Measurements from ENCODE around the gene TSPAN1. TPM values are rescaled to one million over a fixed set of nuclear protein-coding genes. Genes with fewer than 3 reads are reported as not detected.

Gene TSPAN1
- total and polyA plus RNA-seq, 10 of the 15 experiments (the other 5 are each of a cell fraction or from before 2014, with no cell fraction given), result 0.08 to 0.29 (median 0.23) TPM; not detected in 5

GRCh38 chr1:46153732-46154131 is 21.2 kb upstream of the TSPAN1 start:
- no peak for TF ChIP-seq CBX3 (IDR thresholded peaks at IDR 0.05; ENCODE audit: borderline replicate concordance, low read depth)
- no peak for TF ChIP-seq PRDM15 (CRISPR knock-in tag; IDR thresholded peaks at IDR 0.05)
- TF ChIP-seq SP1 (IDR thresholded peaks at IDR 0.05; ENCODE audit: low read depth, low read length), result no peak
- no peak for TF ChIP-seq ATF2 (IDR thresholded peaks at IDR 0.05; ENCODE audit: low read length)
- TF ChIP-seq DPF2 (IDR thresholded peaks at IDR 0.05), result no peak
- TF ChIP-seq EZH2 (IDR thresholded peaks at IDR 0.05; ENCODE audit: borderline replicate concordance, control insufficient read depth, low read depth, low read length), result no peak
- TF ChIP-seq BACH1 (IDR thresholded peaks at IDR 0.05; ENCODE audit: borderline replicate concordance), result no peak
- H2AFZ ChIP-seq (ENCODE audit: control insufficient read depth, low read depth, low read length), result no peak overlapping the region
- in situ Hi-C loops (cut with MboI) (no loop called here), intact Hi-C loops (cut with micrococcal nuclease; ENCODE audit: unreplicated experiment) (no loop called here)
- H3K9me3 ChIP-seq (replicated peaks; ENCODE audit: control insufficient read depth, insufficient read depth, low read length), result no peaks in the 10 kb centered on the region; the same call in 2 of the 3 replicates
- no peak overlapping the region for H3K4me2 ChIP-seq (ENCODE audit: control insufficient read depth, insufficient read depth)
- H3K4me1 ChIP-seq (ENCODE audit: control insufficient read depth, insufficient read depth, low read length), result no peaks in the 10 kb centered on the region
- BruUV-seq (replicated peaks), result no TSS peak
- H4K20me1 ChIP-seq (ENCODE audit: control insufficient read depth, insufficient read depth), result no peaks in the 10 kb centered on the region
- no peak for DNase-seq (ENCODE audit: low read depth, low spot score)
- H3K27me3 ChIP-seq (replicated peaks in 1 of 2; ENCODE audit: control insufficient read depth in 2 of 2, insufficient read depth in 2 of 2, low read length in 1 of 2), result no peaks in the 10 kb centered on the region
- POLR2A ChIA-PET, result no interaction called here
- CTCF ChIA-PET, result no interaction called here
- FAIRE-seq, result no peak
- H3K36me3 ChIP-seq (ENCODE audit: control insufficient read depth in 2 of 2, insufficient read depth in 2 of 2, low read length in 1 of 2), result no peaks in the 10 kb centered on the region
- ATAC-seq, result no peak
- RAD21 ChIA-PET (ENCODE audit: unreplicated experiment), result no interaction called here
- H3K79me2 ChIP-seq (ENCODE audit: control insufficient read depth, insufficient read depth, low read length), result no peaks in the 10 kb centered on the region
- H3K9ac ChIP-seq (ENCODE audit: control insufficient read depth, insufficient read depth, low read length), result no peak overlapping the region
- no peak overlapping the region for H3K27ac ChIP-seq (ENCODE audit: control insufficient read depth, insufficient read depth)
- WGBS (ENCODE audit: insufficient coverage, insufficient replicate concordance, low lambda C conversion rate, missing lambda C conversion rate), result 29% methylated on average over 1 of the region's 1 CpG
- no peak overlapping the region for H3K4me3 ChIP-seq
- SMC1A ChIA-PET (ENCODE audit: uncharacterized antibody, unreplicated experiment), result interaction anchor here (1.5 to 1.9 kb wide), 3 partner anchors 10 to 18 kb away, joined by 5 to 7 read pairs (median 5); no protein-coding TSS in a partner anchor
